COR-L47 (cell line): ENCODE results near the gene COL20A1.
"Not testable (repeated sequence)": the region's sequence is repeated elsewhere in the genome, so short reads cannot be mapped to it uniquely, and the experiment has no call there.

ENCODE experiments used
- DNase-seq: peaks from one replicate; lab custom pipeline; 2025; lab: John Stamatoyannopoulos, UW

The COL20A1 gene

DNA sequence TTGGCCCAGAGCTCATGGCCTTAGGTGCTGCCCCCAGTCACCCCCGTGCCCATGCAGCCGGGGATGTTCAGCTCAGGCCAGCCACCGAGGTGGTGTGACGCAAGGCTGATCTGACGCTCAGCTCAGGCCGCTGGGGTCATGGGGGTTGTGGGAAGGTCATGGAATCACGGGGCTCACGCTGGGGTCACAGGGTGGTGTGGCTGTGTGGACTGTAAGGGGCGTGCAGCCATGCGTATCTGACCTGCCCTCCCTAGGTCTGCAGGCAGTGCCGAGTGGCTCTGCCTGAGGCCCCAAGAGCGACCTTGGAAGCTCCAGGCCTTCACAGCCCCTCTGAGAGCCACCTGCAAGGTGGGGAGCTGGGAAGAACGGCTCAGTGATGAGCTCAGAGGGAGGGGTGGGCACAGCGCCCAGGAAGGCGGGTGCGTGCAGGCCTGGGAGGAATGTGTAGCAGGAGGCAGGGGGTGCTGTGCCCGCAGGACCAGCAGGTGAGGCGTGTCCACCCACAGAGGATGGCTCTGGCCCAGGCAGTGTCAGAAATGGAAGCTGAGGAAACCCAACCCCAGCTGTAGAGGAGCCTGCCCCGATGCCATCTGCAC is 40.4 kb downstream of the COL20A1 start:
- peak; percentile 23 for DNase-seq

DNA sequence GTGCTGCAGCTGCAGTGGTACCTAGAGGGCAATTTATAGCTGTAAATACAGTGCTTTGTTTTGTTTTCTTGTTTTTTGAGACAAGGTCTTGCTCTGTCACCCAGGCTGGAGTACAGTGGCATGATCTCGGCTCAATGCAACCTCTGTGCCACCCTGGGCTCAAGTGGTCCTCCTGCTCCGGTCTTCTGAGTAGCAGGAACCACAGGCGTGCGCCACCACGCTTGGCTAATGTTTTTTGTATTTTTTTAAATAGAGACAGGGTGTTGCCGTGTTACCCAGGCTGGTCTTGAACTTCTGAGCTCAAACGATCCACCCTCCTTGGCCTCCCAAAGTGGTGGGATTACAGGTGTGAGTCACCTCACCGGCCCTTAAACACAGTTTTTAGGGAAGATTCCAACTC is 41.4 kb downstream of the COL20A1 start:
- no peak for DNase-seq

DNA sequence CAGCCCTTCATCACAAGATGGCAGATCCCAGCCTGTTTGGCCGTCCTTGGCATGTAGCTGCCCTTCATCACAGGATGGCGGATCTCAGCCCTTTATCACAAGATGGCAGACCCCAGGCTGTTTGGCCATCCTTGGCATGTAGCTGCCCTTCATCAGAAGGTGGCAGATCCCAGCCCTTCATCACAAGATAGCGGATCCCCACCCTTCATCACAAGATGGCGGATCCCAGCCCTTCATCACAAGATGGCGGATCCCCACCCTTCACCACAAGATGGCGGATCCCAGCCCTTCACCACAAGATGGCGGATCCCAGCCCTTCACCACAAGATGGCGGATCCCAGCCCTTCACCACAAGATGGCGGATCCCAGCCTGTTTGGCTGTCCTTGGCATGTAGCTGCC is 42.1 kb downstream of the COL20A1 start:
- not testable (repeated sequence) for DNase-seq

DNA sequence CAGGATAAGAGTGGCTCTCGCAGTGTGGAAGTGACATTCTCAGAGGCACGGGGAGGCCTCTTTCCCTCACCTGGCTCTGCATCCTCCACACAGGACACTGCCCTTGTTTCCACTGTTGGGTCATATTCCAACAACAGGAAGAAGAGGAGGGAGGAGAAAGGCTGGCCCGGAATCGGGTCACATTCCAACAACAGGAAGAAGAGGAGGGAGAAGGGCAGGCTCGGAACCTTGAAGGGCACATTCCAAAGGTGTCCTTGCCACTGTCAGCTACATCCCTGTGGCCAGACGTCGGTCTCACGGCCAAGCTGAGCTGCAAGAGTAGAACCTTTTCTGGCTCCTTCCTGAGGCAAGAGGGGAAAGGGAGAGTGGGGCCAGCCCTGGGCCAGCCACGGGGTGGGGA is 42.7 kb downstream of the COL20A1 start:
- no peak for DNase-seq

DNA sequence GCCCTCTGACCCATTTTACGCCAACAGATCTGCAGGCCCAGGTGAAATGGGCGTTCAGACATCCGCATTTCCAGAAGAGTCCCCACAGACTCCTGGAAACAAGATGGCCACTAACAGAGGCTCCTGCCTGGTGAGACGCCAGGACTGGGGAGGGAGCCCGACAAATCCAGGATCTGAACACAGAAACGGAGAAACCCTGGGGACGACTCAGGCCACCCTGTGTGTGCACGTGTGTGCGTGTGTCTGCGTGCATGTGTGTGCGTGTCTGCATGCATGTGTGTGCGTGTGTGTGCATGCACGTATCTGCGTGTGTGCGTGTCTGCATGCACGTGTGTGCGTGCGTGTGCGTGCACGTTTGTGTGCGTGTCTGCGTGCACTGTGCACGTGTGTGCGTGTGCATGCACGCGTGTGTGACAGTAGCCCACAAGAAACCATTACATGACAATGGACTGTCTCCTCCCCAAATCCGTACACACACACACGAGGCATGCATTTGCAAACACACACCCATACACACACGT is 43.3 kb downstream of the COL20A1 start:
- no peak for DNase-seq

DNA sequence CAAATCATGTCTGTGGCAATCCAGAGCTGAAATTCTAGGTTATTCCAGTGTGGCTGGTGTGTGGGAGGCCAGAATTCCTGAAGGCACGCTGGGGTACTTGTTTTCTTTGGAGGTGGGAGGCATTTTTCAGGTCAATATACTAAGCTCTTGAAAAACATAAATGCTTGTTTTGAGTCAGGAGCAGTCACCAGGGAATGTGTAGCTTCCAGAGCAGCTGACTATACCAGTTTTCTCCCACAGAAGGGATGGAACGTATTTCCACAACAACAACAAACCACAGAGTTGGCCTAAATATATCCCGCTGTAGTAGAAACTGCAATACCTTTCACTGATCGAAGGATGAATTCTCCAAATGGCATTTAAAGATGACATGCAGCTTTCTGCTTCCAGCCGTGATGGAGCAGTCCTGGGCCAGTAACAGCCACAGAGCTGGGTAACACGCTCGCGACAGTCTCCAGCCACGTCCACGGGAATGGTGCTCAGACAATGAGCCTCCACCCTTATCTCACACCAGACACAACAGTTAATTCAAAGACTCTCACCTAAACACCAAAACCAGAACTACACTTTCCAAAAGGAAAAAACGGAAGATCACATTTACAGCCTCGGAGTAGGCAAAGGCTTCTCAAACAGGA is 44.9 kb downstream of the COL20A1 start:
- no peak for DNase-seq

DNA sequence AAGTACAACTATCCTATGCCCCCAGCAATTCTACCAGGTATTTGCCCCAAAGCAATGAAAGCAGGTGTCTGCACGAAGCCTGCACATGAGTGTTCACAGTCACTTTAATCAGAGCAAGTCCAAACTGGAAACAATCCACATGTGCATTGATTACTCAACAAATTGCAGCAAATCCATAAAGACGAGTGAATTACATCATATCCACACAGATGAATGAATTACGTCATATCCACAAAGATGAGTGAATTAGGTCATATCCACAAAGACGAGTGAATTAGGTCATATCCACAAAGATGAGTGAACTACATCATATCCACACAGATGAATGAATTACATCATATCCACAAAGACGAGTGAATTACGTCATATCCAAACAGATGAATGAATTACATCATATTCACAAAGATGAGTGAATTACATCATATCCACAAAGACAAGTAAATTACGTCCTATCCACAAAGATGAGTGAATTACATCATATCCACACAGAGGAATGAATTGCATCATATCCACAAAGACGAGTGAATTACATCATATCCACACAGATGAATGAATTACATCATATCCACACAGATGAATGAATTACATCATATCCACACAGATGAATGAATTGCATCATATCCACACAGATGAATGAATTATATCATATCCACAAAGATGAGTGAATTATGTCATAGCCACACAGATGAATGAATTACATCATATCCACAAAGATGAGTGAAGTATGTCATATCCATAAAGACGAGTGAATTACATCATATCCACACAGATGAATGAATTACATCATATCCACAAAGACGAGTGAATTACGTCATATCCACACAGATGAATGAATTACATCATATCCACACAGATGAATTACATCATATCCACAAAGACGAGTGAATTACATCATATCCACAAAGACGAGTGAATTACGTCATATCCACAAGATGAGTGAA is 46.4 kb downstream of the COL20A1 start:
- not testable (repeated sequence) for DNase-seq

DNA sequence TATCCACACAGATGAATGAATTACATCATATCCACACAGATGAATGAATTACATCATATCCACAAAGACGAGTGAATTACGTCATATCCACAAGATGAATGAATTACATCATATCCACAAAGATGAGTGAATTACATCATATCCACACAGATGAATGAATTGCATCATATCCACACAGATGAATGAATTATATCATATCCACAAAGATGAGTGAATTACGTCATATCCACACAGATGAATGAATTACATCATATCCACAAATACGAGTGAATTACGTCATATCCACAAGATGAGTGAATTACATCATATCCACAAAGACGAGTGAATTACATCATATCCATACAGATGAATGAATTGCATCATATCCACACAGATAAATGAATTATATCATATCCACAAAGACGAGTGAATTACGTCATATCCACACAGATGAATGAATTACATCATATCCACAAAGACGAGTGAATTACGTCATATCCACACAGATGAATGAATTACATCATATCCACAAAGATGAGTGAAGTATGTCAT is 47.2 kb downstream of the COL20A1 start:
- DNase-seq, result not testable (repeated sequence)

DNA sequence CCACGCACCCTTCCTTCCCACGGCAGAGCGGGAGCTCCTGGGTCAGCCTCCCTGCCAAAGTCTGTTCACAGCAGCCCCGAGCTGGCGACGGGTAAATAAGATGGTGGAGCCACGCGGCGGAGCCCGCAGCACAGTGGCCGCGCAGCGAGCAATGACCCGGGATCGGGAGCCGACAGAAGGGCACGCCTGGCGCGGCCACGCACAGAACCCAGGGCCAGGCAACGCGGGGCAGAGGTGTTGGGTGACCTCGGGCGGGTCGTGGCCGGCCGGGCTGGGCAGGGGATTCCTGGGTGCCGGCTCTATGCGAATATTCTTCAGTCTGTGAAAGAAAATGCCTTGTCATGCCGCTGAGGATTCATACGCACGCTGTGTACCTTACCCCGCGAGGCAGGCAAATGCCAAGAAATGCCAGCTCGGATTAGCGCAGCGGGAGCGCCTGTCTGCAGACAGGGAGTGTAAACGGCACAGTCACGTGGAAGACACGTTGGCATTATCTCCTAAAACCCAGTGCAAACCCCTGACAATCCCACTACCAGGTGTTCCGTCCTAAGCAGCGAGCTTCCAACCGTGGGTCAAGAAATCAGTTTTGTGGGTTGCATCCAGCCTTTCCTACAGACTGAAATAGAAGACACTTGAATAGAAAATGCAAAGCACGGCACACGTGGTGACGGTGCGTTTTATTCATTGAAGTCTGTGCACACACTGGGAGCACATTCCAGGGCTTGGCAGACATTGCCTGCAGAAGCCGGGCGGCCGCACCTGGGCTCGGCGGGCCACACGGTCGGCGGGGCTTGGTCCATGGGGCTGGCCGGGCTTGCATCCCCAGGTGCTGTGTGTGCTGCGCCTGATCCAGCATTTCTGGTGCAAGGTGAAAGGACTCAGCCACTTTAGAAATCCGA is 49.8 kb downstream of the COL20A1 start:
- peak; percentile 52 for DNase-seq

DNA sequence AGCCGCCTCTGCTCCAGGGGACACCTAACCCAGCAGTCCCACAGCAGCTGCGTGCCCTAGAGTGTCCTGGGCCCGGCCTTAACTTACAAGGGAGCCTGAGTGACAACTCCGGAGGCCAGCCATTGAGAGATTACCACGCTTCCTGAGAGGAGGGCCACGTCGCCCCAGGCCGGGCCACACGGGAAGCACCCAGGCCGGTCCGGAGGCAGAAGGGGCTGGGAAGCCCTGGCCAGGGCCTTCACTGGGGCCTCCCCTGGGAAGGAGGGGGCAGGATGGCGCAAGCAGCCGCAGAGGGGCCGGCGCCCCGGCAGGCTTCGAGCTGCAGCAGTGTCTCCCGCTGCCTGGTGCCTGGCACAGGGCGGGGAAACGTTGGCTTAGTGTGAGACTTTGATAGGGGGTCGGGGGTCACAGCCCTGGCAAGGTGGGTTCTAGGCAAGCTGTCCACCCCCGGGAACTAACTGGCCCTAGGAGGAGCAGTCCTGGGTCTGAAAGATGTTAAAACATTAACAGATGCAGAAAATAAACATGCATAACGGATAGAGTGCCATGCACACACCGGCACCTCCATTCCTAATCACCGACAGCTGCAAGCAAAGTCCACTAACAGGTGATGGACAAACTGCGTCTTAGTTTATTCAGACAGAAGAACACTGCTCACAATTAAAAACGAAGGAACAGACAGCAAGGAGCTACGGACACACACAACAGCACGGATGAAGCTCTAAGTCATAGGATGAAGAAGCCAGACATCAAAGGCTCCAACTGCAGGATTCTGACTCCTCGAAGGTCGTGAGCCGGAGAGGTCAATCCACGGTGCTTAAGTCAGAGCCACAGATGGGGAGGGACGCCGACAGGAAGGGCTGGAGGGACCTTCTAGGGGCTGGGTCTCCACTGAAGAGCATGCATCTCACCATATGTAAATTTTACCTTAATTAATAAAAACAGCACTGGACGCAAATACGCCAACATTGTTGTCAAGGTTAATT is 50.8 kb downstream of the COL20A1 start:
- no peak for DNase-seq

DNA sequence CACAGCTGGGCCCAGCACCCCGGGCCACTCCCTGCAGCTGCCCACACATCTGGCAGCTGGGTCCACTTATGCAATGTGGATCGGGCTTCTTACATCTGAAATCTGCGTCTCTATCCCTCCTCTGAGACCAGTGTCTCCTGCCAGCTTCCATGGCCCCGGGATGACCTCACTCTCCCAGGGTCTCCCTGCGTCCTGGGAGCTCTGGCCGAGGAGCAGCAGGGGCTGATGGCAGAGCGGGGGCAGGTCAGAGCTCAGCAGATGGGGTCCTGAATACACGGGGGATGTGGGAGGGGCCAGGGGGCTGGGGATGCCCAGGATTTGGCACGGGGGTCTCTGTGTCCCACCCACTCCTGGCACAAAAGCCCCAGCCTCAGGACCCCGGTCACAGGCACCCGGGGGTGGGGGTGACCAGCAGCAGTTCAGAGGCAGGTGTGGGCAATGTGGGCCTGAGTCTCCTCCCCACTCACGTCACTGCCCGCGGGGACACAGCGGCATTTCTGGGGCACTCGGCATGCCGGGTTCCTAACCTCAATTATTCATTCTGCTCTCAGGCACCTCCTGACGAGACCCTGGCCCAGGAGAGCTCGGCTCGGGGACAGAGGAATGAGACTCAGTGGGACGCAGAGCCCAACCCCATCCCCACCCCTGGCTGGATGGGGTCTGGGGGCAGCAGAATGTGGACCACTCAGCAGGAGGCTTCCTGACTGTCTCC is 51.8 kb downstream of the COL20A1 start:
- DNase-seq, result no peak

DNA sequence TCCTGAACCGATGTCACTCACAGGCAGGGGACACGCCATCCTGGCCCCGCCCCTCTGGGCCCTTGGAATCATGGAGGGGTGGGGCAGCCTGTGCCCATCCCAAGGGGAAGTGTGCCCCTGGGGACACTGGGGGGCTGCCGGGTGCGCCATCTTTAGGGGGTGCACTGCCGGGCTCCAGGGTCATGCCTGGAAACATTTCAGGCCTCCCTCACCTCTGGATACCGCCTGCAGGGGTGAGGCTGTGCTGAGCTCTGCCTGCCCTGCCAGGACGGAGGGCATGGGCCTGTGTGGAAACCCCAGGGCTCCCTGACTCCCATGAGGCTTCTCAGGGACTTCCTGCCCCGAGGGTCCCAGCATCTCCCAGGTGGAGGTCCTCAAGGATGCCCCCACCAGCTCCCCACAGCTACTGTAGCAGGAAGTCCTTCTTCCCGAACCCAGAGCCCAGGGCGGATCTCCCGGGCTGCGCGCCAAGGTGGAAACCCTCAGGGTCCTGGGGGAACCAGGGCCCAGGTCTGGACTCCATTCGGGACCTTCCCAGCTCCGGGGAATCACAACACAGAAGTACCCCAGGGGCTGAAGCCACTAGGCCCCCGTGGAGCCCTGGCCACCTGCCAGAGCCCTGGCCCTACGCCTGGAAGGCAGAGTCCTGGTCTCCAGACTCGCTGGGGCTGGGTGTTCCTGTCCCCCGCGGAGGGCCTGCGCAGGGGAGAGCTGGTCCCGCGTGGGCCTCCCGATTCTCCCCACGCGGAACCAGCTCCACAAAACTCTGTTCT is 52.5 kb downstream of the COL20A1 start:
- DNase-seq, result peak; percentile 67

DNA sequence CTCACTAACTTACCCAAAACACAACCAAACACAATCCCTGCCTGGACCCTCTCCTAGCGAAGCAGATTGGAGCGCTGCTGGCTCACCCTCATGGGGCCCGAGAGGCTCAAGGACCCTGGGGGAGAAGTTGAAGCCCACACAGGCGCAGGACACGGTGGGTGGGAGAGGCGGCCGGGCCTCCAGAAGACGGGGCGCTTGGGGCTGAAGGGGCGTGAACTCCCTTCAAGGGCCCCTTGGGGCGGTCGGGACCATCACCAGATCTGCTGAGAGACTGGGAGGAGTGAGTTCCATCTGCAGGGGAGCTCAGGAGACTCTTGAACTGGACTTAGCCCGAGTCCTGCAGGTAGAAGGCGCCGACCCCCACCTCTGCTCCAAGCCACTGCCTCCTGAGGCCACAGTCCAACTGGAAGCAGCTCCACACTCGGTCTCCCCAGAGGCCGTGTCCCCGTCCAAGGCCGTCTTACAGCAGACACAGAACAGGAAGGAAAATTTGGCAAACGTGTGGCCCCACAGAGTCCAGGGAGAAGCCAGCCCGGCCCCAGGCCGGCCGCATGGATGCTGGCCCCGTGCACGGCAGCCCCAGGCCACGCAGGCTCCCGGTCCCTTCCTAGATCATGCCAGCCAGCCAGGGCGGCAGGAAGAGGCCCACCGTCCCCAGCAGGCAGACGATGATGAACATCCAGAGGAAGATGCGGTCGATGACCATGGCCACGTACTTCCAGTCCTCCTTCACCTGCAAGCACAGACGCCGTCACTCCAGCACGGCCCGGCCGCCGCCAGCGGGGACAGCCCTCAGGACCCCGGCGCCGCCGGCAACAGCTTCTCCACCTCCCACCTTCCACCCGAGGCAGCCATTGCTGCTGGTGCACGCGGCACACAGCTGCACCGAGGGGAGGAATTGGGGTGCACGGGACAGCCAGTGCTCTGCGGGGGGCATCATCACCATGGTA is 53.4 kb downstream of the COL20A1 start:
- DNase-seq, result no peak

DNA sequence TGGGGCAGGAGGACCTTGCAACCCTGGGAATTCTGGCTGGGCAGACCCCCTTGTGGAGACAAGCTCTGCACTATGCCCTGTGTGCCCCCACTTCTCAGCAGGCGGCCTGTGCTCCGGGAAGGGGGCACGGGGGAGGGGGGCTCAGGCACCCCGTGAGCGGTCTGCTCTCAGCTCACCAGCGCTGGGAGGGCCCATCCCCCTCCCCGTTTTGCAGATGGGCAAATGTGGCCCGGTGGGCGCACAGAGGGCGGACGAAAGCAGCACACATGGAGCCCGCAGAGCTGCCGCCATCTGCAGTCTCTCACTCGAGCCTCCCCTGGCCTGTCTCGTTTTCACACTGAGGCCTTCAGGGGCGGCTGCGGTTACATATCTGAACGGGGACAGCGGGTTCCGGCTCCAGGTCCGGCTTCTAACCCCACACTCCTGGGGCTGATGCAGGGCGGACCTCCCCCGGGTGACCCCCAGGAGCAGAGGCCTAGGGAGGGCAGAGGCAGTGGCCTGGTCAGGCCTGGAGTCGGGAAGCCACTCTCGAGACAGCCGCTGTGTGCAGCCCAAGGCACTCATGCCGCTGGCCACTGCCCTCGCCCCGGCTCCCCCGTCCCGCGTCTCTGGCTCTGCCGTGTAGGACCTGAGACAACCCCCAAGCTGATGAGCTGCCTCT is 54.2 kb downstream of the COL20A1 start:
- no peak for DNase-seq

DNA sequence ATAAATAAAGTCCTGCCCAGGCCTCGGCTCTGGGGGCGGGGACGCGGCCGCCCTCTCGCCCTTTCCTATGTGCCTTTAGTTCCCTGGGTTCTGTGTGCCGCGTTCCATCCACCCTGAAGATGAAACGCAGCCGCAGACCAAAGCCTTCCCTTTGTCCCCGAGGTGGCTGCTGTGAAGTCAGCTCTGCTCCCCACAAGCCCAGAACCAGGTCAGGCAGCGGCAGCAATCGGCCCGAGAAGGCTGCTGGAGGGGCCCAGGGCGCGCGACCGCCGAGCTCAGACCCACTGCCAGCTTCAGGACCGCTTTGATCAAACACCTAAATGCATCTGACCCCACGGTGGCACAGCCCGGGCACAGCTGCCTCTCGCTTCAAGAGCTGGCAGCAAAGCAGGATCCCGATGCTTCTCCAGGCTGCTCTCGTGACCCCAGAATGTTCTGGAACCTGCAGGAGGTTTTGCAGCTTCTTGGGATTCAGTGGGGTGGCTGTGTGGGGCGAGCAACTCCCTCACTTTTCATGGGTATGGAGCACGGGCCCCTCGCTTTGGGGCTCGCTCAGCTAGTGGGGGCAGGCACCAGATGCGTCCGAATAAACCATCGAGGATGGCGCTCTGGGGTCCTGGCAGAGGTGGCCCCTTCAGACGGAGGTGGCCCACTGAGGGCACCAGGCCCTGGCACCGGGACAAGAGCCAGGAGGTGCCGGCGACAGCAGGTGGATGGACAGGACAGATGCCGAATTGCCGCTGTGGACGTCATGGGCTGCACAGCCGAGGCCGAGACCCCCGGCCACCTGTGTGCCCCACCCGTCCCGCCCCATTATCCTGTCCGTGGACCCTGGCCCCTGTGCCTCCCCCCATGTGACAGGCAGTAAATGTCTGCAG is 55.2 kb downstream of the COL20A1 start:
- DNase-seq, result no peak
